Fibroblast of gingiva (primary cell): ENCODE results near the gene TRDN.
"Not testable (repeated sequence)": the region's sequence is repeated elsewhere in the genome, so short reads cannot be mapped to it uniquely, and the experiment has no call there.

Source experiments
- DNase-seq: peaks from one replicate; pipeline ENCODE4 v3.0.0-alpha.2; 2011; ENCODE audit warnings: low read depth

The TRDN gene

DNA sequence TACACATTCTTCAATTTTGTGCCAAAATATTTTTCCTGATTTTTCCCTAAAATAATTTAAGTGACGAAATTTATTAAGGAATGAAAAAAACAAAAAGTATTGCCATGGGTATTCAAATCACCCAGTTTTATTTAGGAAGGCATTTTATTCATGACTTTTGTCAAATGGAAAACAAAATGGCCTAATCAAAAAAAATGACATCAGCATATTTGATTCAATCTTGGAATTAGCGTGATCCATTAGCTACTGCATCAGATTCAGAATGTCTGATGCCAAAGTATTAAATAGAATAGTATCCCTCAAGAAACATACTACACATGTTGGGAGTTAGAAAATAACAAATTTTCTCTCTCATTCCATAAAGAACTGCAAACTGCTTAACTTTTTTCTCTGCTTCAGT lies 129.2 kb downstream of the TRDN start:
- DNase-seq = no peak

DNA sequence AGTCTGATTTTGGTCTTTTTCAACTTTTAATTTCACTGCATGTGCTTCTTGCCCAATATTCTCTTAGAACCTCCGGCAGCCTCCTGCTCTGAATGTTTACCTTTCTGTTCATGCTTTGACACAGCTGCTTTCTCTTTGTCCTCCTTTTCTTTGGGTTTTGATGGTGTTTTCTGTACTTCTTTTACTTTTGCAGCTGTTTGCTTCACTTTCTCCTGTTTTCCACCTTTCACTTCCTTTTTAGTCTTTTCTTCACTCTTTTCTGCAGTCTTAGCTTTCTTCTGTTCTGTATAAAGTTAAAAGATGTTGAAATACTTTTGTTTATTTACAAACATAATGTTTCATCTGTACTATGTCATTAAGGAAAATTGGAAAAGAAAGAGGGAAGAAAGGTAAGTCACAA lies 133.1 kb downstream of the TRDN start:
- DNase-seq = no peak

DNA sequence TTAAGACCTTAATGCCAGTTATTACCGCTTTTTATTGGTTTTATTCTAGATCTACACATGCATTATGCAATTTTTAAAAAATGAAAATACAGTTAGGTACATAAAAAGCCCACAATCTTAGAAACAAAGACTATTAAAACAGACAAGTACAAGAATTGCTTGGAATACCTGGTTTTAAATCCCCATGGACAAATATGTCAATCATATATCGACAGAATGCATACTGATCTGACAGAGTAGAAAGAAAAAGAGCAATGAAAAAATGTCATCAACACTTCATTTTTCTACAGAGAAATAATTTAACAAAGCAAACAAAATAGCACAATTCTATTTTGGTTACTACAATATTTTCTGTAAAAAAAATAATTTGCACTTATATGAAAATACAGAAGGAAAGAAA lies 139.7 kb downstream of the TRDN start:
- no peak for DNase-seq

DNA sequence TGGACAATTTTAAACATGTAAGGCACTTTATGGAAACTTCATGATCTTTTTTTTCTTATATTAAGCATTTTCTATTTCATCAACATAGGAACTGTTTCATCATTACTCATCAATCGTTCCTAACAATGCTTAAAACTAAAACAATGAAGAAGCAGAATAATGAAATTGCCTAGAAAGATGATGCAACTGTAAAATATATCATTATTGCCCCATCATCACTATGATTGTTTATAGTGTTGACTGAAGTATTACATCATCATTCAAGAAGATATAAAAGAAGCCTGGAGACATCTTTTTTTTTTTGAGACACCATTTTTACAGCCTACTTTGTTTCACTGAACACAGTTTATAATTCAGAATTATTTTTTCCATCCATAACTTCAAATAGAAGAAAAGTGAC lies 147.2 kb downstream of the TRDN start:
- no peak for DNase-seq

GRCh38 chr6:123480986-123481385 lies 155.8 kb downstream of the TRDN start:
- DNase-seq = no peak

- DNase-seq = not testable (repeated sequence)
These were observed 164.6 kb downstream of the TRDN start for GRCh38 chr6:123472025-123472702.

GRCh38 chr6:123467392-123467791 lies 169.4 kb downstream of the TRDN start:
- no peak for DNase-seq

DNA sequence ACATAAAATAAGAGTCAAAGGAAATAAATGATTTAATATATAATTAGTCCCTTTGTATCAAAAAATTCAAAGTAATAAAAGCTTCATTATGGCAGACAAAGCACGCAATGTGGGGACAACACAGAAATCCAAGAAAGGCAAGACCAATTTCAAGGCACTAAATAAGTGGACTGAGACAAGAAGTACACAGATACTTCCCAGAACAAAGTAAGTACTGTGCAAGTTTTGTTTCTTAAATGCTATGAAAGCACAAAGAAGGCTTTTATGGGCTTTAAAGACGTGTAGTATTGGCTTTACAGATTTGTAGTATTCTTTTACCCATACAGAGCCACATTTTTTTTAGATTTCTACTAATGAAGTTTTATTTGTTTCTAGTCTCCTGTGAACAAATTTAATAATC lies 174.6 kb downstream of the TRDN start:
- DNase-seq = no peak

DNA sequence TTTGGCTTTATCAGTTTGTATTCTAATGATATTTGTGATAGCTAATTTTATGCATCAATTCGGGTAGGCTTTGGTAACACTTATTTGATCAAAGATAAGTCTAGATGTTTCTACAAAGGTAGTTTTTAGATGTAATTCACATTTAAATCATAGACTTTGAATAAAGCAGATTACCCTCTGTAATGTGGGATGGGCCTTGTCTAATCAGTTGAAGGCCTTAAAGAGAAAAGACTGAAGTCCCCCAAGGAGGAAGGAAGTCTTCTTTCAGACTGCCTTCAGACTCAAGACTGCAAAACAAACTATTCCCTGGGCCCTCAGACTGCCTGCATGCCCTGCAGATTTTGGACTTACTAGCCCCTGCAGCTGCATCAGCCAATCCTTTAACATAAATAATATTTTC lies 178.5 kb downstream of the TRDN start:
- no peak for DNase-seq

DNA sequence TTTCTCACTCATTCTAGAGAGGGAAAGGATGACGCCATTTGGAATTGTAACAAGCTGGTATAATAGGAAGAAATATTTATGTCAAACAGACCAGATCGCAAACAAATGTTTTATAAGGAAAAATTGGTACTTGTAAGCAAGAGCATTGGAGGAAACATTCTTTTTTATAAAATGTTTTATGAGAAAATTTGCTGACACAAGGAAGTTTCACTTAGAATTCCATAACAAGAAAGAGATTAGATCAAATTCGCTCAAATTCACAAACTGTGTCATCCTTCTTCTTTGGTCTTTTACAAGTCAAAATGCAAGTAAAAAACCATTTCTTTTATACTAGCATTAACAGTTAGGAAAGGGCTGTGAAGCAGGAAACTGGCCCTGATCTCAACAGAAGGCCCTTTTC lies 179.9 kb downstream of the TRDN start:
- no peak for DNase-seq

GRCh38 chr6:123454448-123454847 lies 182.3 kb downstream of the TRDN start:
- no peak for DNase-seq

- not testable (repeated sequence) for DNase-seq
These were observed 183.7 kb downstream of the TRDN start for GRCh38 chr6:123453071-123453470.

GRCh38 chr6:123448306-123448884 lies 188.4 kb downstream of the TRDN start:
- no peak for DNase-seq

DNA sequence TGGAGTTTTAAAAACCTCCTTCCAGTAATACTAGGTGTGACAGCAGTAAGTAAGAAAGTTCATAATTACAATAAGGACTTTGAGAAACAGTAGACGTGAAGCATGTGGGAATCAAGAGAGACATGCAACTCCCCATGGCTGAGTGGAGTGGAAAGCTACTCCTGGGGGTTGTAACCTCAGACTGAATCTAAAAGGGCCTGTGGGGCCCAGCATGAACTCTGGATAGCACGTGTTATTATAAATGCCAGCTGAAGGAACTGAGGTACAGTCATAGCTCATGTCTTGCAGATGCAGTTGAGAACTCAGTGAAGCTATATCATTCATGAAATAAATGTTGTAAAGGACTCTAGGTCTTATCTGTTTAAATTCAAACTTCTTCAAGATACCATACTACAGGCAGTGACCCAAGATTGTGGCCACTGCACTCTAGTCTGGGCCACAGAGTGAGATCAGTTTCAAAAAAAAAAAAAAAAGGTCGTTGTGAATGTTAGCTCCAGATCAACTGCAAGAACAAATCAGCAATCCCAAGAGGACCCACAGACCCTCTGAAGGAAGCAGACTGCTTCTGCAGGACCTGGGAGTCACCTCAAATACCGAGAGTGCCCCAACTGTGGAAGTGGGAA lies 189.3 kb downstream of the TRDN start:
- DNase-seq = no peak

GRCh38 chr6:123439371-123439770 lies 197.4 kb downstream of the TRDN start:
- no peak for DNase-seq

DNA sequence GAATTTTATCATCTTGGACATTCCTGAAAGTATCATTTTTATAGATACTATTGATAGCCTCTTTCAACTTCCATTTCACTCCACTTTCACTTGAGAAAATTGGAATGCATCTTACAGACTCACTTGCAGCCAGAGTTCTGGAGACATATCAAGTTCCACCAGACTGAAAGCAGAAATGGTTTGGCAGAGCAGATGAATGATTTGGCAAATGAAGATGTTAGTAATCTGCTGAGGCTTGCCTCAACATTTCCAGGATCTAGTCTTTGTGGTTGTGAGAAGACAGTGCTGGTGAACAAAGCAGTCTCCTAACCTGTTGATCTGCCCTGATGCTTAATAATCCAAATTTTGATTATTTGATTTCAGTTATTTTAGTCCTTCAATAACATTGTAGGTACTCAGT lies 202.6 kb downstream of the TRDN start:
- no peak for DNase-seq

DNA sequence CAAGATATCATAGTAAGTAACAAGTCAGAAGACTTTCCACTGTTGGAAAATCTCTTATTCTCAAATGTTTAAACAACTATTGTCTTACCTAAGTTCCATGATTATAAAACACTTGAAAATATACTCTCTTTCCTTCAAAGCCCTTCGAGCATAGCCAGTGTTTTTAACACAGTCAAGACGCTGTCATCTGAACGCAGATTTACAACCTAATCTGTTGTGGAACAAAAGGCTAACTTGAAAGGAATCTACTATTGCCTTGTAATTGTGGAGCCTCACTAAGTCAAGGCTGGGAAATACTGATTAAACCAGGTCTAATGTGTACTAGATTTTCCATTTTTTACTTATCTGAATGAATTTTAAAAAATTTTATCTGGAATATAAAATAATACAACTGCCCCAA lies 205.8 kb downstream of the TRDN start:
- DNase-seq = no peak

GRCh38 chr6:123427008-123427407 lies 209.7 kb downstream of the TRDN start:
- no peak for DNase-seq

GRCh38 chr6:123423130-123423529 lies 213.6 kb downstream of the TRDN start:
- DNase-seq = no peak

DNA sequence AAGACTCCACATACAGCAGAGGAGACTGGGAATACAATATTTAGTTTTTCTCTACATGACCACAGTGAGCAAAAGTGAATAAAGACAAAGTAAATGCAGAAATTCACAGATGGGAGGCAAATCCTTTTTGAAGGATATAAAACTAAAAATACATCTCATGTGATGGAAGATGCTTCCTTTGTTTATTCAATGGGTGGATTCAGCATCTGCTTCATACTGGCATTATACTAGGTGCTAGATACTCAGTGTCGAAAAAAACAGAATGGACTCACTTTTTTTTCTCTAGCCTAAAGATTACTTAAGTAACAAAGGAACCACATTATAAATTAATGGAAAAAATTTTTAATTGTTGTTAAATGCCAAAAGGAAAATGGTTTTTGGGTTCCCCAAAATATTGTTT lies 216.2 kb downstream of the TRDN start:
- DNase-seq = no peak

DNA sequence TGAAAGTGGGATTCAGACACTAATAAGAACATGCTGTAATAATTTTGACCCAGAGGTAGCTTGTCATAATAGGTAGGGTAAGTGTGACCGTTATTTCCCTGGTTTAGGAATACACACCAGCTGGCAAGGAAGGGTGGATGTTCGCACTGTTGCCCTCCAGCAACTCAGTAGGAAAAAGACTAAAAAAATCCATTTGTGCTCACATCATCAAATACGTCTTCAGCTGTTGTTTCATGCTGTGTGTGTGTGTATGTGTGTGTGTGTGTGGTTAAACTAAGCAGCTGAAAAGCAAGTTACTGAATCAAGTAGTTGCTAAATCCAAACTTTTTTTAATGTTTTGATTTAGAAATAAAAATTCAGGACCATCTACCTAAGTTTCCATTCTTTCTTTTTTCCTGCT lies 218.7 kb downstream of the TRDN start:
- DNase-seq = no peak

- no peak for DNase-seq
These were observed 219.2 kb downstream of the TRDN start for GRCh38 chr6:123417535-123417934.

DNA sequence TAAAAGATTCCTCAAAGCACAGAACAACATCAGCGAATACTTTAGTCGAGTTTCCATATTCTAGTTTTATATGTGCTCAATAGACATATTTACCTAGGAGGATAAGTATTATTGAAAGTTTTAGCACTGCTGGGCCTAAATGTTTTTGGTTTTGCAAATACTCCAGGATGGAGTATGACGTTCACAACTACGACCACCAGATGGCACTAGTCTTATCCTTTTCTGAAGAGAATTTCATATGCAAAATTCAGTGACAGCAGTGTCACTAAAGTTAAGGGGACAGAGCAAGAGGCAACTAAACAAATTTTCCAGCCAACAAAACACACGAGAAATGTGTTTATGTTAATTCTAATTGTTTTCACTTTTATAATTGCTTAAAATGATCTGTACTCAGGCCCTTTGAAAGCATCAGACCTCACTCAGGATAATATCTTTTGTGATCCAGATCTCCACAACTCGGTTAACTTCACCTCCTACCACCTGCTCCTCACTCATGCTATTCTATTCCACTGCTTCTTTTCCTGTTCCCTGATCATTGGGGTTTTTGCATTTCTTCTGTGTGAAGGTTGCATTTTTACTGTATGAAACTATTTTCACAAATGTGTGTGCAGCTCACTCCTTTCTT lies 220.8 kb downstream of the TRDN start:
- DNase-seq = peak; percentile 24
